GM19193 (cell line): Measurements from ENCODE around the gene CALR.

Source experiments
- POLR2A ChIP-seq: IDR thresholded peaks from 4 replicates; pipeline ENCODE4 v1.6.1; 2011; ENCODE audit not compliant: insufficient read depth, insufficient read length; ENCODE audit errors: extremely low read depth

Gene CALR

DNA sequence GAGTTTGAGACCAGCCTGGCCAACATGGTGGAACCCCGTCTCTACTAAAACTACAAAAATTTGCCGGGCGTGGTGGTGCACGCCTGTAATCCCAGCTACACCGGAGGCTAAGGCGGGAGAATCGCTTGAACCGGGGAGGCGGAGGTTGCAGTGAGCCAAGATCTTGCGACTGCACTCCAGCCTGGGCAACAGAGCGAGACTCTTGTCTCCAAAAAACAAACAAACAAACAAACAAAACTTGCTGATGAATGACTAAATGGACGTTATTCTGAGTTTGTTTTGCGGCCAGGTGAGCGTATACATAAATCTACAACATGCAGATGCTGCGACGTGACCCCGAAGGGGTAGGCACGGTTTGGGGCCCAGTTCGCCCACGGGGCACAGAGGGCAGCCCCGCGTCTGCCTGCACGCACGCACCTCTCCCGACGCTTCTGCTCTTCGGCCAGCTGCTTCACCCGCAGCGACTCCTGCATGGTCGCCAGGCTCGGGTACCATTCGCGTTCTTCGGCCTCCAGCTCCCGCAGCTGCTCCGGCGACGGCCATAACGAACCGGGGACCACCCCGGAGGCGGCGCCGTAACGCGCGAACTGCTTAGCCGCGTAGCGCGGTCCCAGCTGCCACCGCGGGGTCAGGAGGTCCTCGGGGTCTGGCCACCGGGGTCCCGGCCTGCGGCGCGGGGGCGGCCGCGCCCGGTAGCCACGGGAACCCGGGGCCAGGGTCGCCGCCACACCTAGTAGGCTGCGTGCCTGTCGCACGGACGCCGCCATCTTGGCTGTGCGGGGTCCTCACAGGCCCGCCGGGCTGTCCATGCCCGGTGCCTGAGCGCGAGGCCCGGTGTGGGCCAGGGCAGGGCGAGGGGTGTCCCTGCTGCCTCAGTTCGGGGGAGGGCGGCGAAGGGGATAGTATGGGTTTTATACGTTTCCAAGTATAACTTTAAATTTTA, 18.3 kb downstream of the CALR start, which contains the start of gene GADD45GIP1:
Gene GADD45GIP1 (minus strand): TSS at position 778 of the 943 bp plus-strand sequence. CDS start 11 bp downstream, at position 767.
- peak; percentile 95 for TF ChIP-seq POLR2A

DNA sequence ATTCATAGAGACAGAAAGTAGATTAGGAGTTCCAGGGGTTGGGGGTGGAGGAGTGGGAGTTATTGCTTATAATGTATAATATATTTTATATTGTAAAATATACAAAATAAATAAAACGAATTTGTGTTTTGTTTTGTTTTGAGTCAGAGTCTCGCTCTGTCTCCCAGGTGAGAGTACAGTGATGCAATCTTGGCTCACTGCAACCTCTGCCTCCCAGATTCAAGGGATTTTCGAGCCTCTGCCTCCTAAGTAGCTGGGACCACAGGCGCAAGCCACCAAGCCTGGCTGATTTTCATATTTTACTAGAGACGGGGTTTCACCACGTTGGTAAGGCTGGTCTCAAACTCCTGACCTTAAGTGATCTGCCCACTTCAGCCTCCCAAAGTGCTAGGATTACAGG, 21.1 kb downstream of the CALR start:
- TF ChIP-seq POLR2A = no peak

- TF ChIP-seq POLR2A = no peak
Measured at GRCh38 chr19:12965017-12965811, 26.8 kb downstream of the CALR start.

- TF ChIP-seq POLR2A = no peak
Measured at GRCh38 chr19:12965812-12966135, 27.4 kb downstream of the CALR start.

DNA sequence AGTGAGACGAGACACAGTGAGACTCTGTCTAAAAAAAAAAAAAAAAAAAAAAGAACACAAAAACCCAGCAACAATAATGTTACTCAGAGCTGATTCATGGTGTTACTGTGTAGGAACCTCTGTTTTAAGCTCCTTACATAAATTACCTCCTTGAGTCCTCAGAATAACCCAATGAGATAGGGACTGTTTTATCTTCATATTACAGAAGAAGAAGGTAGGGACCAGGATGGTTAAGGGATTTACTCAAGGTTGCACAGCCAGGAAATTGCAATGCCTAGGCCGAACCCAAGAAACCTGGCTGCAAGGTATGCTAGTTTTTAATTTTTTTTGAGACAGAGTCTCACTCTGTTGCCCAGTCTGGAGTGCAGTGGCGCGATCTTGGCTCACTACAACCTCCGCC, 29.5 kb downstream of the CALR start:
- TF ChIP-seq POLR2A = no peak

- no peak for TF ChIP-seq POLR2A
Measured at GRCh38 chr19:12969292-12969988, 31.0 kb downstream of the CALR start, which contains the start of gene DAND5. Gene DAND5 (plus strand): TSS chr19:12969576. CDS start chr19:12969661, 85 bp downstream.

DNA sequence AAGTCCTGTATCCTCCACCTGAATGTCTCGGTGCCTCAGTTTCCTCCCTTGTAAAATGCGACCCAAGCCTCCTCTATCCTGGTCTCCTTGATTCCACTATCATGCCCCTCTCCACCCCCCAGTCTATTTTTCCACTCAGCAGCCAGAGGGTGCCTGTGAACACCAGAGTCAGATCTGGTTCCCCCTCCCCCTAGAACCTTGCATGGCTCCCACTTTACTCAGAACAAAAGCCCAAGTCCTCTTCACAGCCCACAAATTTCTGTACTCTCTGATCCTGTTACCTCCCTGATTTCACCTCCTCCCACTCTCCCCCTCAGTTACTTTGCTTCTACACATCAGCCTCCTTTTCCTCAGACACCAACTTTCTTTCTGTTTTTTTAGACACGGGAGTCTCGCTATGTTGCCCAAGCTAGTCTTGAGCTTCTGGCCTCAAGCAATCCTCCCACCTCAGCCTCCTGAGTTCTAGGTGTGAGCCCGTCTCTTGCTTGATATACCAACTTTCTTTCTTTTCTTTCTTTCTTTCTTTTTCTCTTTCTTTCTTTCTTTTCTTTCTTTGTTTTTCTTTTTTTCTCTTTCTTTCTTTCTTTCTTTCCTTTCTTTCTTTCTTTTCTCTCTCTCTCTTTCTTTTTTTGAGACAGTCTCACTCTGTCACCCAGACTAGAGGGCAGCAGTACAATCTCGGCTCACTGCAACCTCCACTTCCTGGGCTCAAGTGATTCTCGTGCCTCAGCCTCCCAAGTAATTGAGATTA, 31.8 kb downstream of the CALR start:
- no peak for TF ChIP-seq POLR2A

DNA sequence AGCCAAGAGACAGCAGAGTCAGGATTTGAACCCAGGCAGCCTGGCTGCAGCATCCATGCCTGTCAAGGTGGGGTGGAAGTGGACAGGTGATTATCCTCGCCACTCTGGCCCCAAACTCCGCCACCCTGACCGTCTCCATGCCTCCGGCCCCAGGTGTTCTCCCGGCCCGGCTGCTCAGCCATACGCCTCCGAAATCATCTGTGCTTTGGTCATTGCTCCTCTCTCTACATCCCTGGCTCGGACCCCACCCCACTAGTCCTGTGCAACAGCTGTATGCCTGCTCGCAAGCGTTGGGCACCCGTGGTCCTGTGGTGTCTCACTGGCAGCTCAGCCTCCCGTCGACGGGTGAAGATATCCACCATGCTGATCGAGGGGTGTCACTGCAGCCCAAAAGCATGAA, 34.8 kb downstream of the CALR start:
- no peak for TF ChIP-seq POLR2A

GRCh38 chr19:12974301-12975220, 36.2 kb downstream of the CALR start:
- no peak for TF ChIP-seq POLR2A

DNA sequence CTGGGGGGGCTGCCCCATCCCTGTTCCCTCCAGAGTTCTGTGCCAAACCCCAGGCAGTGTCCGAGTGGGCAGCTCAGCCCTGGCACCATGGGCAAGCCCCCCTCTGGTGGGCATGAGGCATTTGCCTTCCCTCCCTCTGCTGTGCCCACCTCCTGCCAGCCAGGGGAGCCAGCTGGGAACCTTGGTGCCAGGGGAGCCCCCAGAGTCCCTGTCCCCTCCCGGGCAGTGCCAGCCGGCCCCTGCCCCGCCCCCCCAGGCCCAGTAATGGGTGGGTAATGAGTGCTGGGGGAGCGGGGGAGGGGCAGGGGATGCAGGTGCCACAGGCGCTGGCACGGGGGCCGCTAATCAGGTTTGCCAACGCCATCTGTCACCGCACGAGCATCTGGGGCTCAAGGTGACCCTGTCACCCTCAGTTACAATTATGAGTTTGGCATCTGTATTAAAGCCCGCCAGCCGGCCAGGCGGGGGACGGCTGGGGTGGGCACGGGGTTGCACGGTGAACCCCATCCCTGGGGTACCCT, 36.9 kb downstream of the CALR start:
- TF ChIP-seq POLR2A = no peak

DNA sequence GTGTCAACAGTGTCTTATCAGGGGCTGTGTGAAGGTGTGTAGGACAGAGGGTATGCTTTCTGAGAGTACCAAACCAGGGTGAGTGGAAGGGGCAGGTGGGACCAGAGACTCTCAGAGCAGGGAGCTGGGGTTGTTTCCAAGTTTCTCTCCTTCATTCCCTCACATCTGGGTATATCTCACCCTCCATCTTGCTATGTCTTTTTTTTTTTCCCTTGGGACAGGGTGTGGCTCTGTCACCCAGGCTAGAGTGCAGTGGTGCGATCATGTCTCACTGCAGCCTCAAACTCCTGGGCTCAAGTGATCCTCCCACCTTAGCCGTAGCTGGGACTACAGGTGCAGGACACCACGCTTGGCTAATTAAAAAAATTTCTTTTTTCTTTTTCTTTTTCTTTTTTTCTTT, 41.6 kb downstream of the CALR start:
- TF ChIP-seq POLR2A = no peak

DNA sequence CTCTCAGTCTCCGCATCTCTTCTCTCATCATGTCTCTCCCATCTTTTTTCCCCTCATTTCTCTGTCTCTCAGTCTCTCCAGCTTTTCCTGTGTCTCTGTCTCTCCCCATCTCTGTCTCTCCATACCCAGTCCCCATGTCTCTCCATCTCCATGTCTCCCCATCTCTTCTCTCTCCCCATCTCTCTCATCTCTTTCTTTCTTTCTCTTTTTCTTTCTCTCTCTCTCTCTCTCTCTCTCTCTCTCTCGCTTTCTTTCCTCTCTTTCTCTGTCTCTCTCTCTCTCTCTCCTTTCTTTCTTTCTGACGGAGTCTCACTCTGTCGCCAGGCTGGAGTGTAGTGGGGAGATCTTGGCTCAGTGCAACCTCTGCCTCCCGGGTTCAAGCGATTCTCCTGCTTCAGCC, 44.2 kb downstream of the CALR start:
- TF ChIP-seq POLR2A = no peak

DNA sequence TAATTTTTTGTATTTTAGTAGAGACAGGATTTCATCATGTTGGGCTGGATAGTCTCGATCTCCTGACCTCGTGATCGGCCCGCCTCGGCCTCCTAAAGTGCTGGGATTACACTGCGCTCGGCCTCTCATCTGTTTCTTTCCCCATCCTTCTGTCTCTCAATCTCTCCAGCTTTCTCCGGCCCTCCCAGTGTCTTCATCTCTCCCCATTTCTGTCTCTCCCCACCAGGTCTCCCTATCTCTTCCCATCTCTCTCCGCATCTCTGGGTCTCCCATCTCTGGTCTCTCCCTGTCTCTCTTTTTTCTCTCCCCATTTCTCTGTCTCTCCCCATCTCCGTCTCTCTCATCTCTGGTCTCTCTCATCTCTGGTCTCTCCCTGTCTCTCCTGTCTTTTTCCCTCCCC, 44.7 kb downstream of the CALR start:
- TF ChIP-seq POLR2A = no peak
